NCI-H748 (cell line): ENCODE measurements around the gene ZBTB7C.
A peak's percentile ranks its signal among the peaks of the same experiment; 100 is the strongest.

Experiments
- DNase-seq: peaks from one replicate; lab custom pipeline; 2025; ENCODE audit not compliant: unreplicated experiment; lab: John Stamatoyannopoulos, UW

Gene ZBTB7C

DNA sequence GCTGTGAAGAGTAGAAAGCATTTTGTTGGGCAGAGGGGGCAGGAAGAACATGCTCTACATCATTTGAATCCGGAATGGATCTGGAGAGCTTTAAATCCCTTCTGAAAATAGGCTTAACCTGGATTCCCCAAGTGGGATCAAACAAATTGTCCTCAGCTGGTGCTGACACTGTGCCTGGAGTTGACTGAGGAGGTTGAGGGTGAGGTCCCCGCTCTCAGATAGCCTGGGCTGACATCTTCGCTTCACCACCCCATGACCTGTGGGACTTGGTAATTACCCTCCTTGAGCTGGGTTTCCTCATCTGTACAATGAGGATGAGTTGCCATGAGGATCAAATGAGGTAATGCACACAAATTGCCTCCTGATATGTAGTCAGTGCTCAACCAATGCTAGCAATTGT is 360.9 kb downstream of the ZBTB7C start:
- DNase-seq, result no peak

DNA sequence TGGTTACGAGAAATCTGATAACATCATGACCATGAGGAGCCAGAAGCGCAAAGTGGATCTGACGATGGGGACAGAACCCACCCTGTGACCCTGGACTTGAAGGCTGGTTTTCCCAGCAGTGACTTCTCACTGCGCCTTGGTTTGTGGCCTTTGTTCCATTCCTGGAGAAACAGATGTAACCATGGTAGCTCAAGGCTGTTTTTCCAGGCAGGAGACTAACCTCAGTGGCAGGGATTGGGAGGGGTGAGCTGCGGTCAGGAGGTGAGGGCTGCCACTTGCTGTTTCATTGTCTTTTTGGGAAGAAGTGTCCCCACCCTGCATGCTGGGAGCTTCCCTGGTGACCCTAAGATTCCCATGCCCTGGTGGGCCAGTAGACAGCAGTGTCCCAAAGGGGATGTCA is 362.3 kb downstream of the ZBTB7C start:
- DNase-seq, result no peak

DNA sequence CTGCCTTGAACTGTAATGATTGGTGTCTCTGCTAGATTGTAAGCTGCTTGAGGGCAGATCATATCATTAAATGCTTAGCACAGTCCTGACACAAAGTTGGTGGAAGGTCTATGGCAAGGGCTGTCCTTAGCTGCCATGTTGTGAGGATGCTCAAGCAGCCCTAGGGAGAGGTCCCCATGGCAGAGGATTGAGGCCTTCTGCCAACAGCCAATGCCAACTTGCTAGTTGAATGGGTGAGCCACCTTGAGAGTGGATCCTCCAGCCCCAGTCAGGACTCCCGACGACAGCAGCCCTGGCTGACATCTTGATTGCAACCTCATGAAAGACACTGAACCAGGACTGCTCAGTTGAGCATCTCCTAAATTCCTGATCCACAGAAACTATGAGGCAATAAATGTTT is 363.4 kb downstream of the ZBTB7C start:
- DNase-seq, result no peak

DNA sequence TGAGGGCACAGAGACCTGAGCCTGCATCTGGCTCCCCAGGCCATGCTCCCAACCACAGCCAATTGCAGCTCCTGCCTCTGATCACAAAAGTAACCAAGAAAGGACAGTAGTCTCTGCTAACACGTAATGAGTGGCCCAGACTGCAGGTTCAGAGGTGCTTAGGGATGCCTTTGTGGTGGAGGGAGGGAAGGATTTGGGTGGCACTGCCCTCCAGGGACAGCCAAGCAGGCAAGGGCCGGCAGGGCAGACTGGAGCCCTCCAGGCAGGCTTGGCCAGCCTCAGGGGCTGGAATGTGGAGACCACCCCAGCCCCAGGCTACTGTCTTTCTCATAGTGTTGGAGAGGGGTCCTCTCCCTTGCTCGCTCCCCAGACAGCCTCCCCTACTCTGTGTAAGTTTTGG is 364.2 kb downstream of the ZBTB7C start:
- DNase-seq, result no peak

DNA sequence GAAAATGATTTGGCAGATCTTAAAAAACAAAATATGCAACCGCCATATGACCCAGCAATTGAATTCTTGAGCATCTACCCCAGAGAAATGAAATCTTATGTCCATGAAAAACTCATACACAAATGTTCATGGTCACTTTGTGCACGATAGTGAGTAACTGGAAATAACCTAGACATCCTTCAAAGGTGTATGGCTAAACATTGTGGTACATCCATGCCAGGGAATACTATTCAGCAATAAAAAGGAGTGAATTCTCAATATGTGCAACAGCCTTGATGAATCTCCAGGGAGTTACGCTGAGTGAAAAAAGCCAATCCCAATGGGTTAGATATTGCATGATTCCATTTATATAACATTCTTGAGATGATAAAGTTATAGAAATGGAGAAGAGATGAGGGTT is 366.0 kb downstream of the ZBTB7C start:
- DNase-seq, result no peak

DNA sequence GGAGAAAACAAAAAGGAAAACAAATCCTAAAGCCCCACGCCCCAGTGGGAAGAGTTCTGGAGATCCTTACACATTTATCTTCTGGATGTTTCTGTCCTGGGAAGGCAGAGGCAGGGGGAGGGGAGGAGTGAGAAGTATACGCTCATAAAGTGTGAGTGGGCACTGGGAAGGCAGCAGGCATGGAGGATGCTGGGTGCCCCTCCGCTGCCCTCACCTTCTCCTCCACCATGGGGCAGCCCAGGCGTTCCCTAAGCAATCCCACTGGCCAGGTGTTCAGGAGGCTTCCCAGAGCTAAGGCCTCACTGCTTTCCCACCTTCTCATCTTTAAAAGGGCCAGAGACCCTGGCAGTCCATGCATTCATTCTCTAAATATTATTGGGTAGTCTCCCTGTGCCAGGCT is 366.8 kb downstream of the ZBTB7C start:
- DNase-seq, result no peak

DNA sequence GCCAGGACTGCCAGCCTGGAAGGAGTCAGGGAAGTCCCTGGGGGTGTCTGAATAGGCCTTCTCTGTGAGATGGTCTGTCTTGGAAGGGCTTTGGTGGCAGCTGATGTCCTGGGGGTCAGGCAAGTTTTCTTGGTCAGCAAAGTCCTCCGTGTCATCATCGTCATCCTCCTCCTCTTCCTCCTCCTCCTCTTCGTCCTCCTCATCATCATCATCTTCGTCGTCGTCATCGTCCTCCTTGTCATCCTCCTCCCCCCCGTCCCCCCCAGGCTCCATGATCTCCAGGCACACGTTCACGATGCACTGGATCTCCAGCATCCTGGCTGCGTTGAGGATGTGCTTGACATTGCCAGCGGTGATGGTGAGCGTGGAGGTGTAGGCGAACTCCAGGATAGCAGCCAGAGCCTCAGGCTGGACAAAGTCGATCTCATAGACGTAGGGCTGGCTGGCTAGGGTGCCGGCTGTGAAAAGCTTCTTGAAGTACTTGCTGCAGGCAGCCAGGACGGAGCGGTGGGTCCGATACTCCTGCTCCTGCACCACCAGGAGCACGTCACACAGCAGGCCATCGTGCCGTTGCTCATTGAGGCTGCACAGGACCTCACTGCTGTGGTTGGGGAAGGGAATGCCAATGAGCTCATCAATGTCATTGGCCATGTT is 368.6 kb downstream of the ZBTB7C start:
- no peak for DNase-seq

DNA sequence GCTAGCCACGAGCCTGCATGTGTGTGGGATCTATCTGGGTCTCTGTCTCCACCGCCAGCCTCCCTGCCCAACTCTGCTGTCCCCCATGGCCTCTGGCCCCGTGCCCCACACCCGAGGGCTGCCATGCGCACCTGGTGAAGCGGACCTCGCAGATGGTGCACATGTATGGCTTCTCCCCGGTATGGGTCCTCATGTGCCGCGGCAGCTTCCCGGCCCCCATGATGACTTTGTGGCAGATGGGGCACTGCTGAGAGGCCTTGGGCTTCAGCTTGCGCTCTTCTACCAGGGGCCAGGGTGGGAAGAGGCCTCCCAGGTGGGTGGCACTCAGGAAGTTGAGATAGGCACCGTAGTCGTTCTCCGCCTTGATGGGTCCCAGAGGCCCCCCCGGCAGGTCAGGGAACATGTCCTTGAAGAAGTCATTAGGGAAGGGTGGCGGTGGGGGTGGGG is 369.4 kb downstream of the ZBTB7C start:
- no peak for DNase-seq

DNA sequence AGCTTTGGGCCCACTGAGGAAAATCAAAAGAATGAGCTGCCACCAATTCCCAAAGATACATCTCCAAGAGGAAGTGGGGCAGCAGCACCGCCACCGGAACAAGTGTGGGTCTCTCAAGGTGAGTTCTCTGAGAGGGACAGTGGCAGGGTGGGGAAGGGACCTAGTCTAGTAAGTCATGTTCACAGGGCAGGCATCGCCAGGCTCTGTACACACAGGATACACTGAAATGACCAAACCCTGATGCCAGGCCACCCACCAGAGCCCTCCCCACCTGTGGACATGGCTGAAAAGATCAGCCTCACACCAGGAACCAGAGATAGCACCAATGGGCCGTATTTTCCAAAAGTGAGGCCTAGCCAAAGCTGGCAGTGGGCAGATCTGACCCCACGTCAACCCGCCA is 370.5 kb downstream of the ZBTB7C start:
- no peak for DNase-seq

DNA sequence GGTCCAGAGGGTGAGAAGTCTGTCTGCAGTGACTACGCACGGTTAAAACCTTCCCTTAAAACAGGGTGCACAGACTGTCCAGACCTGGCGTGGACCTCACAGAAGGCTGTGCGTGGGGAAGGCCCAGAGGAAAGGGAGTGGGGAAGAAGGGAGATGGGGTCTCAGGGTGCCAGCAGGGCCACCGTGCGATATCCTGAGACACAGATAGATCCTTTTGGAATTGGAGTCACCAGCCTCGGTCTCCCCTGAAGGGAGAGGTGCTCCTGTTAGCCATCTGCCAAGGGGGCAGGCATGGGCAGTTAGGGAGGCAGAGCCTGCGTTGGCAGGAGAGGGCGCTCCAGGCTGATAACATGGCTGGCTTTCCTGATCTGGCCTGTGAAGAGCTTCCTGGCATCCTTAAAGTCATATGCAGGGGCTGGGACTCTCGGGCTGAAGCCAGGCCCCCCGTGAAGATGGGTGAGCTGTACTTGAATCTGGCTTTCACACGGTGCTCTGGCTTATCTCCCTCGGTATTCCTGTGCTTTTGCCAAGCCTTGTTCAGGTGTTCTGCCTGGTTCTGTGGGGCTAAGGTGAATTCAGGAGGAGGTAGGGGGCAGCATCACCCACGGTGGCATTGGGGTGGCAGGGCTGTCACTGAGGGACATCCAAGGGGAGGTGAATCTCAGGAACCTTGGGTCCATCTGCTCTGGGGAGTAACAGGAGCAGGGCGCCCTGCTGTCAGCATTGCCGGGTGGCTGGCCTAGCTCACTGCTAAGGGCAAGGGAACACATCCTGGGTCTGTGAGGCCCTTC is 371.5 kb downstream of the ZBTB7C start:
- DNase-seq, result peak; percentile 39

DNA sequence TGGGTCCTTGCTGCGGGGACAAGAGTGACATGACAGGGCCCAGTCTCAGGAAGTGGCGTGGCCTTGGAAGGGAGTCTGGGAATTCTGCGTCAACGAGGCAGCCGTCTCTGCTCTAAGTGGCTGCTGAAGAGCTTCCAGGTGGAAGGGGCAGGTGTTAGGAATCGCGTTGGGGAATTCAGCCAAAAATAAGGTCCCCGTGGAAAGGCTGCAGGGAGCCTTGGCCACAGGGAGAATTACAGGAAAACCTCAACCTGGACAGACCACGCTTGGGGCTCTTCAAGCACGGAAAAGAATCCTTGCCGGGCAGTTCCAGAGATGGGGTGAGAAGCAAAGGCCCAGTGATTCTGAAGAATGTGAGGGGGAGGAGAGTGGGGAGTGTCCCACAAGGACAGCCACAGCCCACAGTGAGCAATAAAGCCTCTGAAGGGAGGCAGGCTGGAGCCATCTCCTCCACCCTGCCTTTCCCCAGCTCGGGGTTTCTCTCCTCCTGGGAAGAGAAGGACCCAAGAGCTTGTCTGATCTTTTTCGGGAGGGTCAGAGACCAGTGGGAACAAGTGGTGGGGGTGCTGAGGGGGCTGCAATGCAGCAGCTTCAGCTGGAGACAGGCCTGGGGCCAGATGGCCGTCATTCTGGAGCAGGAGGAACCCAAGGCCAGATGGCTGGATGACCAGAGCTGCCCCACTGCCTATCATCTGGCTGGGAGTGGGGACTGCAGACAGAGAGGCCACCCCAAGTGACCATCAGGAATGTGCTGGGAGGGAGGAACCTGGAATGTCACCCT is 372.4 kb downstream of the ZBTB7C start:
- no peak for DNase-seq

DNA sequence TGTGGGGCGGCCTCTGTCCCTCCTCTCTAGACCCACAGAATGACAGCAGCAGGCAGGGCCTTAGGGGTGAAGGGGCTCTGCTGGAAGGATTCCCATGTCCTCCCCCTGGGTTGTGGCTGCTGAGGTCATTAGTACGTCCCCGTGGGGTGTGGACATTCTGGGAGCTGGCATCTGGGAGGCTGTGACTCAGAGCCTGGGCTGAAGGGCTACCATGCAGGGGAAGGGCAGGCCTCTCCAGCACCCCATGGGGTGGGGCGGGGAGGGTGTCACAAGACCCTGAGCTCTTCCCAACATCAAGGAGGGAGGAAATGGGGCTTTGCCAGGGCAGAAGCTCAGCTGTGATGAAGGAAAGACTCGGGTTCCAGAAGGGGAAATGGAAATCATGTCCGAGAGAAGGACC is 373.0 kb downstream of the ZBTB7C start:
- no peak for DNase-seq

DNA sequence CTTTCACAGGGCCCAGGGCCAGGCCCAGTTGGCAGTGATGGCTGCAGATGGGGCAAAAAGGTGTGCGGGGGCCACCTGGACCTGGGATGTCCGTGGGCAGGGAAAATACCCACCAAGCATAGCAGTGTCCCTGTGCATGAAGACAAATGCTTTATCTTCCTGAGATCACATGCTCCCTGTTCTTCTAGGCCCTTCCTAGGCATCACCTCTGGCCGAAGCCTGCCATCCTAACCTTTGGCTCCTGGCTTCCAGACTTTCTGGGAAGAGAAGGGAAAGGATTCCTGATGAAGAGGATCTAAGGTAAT is 373.7 kb downstream of the ZBTB7C start:
- DNase-seq, result no peak

DNA sequence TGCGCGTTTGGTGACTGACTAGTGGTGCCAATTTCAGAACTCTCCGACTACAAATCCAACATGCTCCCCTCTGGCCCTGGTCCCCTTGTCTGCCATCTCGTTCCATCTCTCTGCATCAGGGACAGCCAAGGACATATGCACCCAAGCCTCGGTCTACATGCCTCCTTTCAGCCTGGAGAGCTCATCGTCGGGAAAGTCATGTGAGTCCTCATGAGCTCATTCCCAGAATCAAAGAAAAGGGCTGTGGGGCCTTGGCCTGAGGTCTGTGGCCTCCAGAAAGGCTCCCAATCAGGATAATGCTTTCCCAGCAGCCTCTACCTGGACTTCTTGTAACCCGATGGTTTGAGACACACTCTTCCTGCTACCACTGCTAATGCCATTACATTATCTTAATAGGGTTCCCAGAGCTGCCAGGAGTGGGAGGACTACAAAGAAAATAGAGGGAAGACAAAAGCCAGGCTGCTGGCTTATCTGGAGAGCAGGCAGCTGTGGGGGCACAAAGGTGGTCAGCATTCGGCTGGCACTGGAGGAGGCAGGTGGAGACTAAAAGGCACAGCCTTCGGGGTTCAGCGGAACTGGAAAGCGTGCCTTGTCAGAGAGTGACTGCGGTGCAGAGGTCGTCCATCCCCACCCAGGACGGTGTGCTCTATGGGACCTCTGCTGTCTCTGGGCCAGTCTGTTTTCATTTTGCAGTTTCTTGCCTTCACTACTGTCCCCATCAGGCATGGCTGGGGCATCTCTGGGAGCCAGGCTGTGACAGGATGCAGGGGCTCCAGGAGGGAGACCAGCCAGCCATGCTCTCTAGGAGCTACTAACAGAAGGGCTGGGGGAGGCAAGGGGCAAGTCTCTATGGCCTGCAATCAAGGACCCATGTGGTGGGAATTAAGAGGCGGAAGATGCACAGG is 374.3 kb downstream of the ZBTB7C start:
- no peak for DNase-seq

DNA sequence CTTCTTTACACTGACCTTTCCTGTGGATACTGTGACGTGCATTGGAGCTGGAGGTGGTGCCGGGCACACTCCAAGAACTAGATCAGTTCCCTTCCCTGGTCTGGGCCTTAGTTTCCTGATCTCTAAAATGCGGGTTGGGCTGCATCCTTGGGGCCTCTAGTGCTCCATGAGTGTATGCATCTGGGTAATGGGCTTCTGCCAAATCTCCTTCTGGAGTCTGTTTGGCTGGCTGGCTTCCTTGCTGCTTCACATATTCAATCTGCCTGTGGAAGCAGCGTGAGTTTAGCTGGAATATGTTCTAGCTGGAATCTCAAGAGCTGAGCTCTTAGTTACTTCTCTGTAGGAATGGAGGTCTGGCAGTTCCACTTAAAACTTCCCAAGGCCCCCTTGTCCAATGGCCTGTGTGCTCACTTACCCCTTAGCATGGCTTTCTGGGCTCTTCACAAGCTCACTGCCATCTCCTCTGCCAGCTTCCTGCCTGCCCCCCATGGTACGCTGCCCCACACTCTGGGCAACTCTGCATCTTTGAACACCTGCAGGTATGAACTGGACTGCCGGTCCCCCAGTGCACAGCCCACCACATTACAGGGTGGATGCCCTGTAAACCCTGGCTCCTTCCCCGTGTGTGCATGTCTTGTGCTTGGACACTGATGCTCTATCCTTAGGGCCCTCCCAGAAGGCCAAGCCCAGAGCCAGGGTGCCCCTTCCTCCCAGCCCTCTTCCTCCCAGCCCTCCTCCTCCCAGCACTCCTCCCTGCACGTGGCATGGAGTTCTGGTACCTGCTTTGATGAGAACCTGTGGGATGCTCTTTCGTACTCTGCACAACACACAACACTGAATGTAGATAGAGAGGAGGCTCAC is 375.2 kb downstream of the ZBTB7C start:
- no peak for DNase-seq

DNA sequence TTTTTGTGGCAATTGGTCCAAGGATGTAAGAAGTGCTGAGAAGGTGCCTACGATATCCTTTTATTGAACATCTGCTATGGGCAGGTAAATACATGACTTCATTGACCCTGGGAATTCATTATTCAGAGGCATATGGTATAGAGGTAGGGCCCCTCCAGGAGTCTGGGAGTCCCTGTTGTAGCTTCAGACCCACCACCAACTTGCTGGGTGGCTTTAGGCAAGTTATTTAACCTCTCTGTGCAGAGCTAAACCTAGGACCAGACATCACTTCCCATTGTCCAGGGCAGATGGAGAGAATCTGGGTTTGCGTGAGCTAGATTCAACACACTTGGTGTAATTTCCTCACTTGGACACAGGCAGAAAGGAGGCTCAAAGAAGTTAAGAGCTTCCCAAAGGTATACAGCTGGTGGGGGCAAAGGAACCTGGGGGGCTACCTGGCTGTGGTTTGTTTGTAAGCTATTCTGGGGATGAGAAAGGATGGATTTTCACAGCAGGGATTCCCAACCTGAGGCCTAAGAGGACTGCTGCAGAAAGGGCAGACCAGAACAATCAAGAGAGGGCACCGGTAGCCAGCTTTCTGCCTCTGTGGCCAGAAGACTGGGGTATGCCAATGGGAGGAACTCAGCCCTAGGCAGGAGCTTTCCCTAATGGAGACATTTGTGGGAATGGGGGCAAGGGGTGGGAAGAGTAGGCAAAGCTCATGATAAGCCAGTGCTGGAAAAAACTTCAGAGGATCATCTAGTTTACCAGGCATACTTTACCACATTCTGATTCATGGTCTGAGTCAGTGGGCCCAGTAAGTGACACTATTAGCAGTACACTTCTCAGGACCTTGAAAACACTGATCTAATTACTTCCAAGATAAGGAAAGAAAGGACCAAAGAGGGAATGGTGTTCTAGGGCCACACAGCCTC is 376.1 kb downstream of the ZBTB7C start:
- DNase-seq, result no peak

DNA sequence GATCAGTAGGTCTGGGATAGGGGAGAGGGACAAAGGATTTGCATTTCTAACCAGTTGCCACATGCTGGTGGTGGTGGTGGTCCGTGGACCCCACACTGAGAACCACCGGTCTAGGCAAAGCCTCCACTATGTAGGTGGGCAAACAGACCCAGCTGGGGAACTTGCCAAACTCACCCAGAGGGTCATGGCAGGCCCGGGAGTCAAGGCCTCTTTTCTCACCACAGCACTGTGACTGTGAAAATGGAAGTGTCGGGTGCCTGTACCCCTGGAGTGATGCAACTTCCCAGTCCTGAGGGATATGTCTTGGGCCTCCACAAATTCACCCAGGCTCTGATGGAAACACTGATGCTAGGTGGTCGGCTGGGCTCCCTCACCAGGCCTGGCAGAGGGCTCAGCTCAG is 377.5 kb downstream of the ZBTB7C start:
- DNase-seq, result no peak

DNA sequence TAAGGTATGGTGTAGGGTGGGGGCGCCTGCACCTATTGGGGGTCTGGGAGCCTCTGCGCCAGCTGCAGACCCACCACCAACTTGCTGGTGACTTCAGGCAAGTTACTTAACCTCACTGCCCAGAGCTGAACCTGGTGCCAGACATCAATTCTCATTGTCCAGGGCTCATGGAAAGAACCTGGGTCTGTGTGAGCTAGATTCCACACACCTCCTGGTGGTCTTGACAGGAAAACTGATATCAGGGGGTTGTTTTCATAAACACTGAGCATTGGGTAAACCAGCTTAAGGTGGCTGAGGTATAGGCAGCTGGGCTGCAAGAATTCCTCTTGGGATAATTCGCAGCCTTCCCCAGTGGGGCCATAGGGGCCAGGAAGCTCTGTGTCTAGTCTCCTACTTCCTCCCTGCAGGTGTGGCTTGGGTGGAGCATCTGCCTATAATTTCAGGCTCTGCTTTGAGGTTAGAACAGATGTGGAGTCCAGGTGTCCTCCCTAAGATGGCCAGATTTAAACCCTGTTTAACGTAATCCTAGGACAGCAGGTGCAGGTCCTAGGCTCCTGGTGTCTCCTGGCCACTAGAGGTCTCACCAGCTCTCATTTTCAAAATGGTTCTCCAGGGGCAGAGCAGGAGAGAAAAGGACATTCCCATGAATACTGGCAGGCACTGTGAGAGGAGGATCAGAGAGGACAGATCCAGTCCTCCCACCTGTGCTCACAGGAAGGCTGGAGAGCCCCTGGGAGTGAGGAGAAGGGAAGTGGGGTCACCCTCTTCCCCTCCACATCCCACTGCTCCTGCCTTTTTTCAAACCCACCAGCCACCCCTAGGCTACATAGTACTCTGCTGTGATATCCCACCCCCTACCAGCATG is 378.3 kb downstream of the ZBTB7C start:
- peak; percentile 83 for DNase-seq
